SK-N-SH (cell line): Measurements from ENCODE around the gene PROCR. TPM values are rescaled to one million over a fixed set of nuclear protein-coding genes. Genes with fewer than 3 reads are reported as not detected.
"Not testable (repeated sequence)": the region's sequence is repeated elsewhere in the genome, so short reads cannot be mapped to it uniquely, and the experiment has no call there.

Experiments used
- CTCF ChIA-PET: fragments of 300-600, 350-600 bp; formaldehyde crosslinking; extraction: SDS; loops from one replicate; lab custom pipeline; 2021; lab: Yijun Ruan, JAX
- POLR2A ChIA-PET: fragments of 350-600 bp; sonication (Branson Sonifier 250); formaldehyde crosslinking; extraction: SDS; loops from one replicate; lab custom pipeline; 2020; ENCODE audit warnings: antibody characterized with exemption, inconsistent platforms; lab: Yijun Ruan, JAX
- DNase-seq: peaks from one replicate; pipeline ENCODE4 v3.0.0; 2012
- H2AFZ ChIP-seq: fragments of 200-600 bp; sonication (generic); 2 replicates; pipeline ENCODE4 v1.8.1; 2016; ENCODE audit warnings: antibody characterized with exemption, mild to moderate bottlenecking, low read depth
- H3F3A ChIP-seq: fragments of 200-600 bp; sonication (generic); replicated peaks from 2 replicates; pipeline ENCODE3; 2016; ENCODE audit warnings: antibody characterized with exemption, mild to moderate bottlenecking; ENCODE audit not compliant: insufficient read depth
- H3K27ac ChIP-seq, 2 experiments: fragments of 200-500 bp in 1 of 2; fragments of 200-600 bp in 1 of 2; sonication (Bioruptor generic) in 1 of 2; sonication (generic), shearing (Covaris generic) in 1 of 2; 2 replicates each; pipeline versions ENCODE4 v1.5.1 to v1.6.1; 2014 to 2016; ENCODE audit warnings: low read depth in 2 of 2, inconsistent platforms in 1 of 2, low read length in 1 of 2, mild to moderate bottlenecking in 1 of 2, mixed read lengths in 1 of 2
- H3K27me3 ChIP-seq: fragments of 200-600 bp; sonication (generic), shearing (Covaris generic); 2 replicates; pipeline ENCODE4 v1.6.1; 2016; ENCODE audit warnings: mixed run types; ENCODE audit not compliant: insufficient read depth
- H3K36me3 ChIP-seq, 2 experiments: fragments of 200-500 bp in 1 of 2; fragments of 200-600 bp in 1 of 2; sonication (Bioruptor generic) in 1 of 2; sonication (generic) in 1 of 2; replicated peaks in 1 of 2; 2 replicates each; pipeline versions ENCODE3 to v1.5.1; 2014 to 2016; ENCODE audit warnings: low read length in 1 of 2, mild to moderate bottlenecking in 1 of 2; ENCODE audit not compliant: insufficient read depth in 2 of 2, control insufficient read depth in 1 of 2
- H3K4me1 ChIP-seq, 2 experiments: fragments of 200-500 bp in 1 of 2; fragments of 200-600 bp in 1 of 2; sonication (Bioruptor generic) in 1 of 2; sonication (generic), shearing (Covaris generic) in 1 of 2; 2 replicates each; pipeline versions ENCODE4 v1.5.1 to v1.6.1; 2014 to 2016; ENCODE audit warnings: low read depth in 1 of 2, low read length in 1 of 2, mixed run types in 1 of 2; ENCODE audit not compliant: insufficient read depth in 2 of 2, control insufficient read depth in 1 of 2
- H3K4me2 ChIP-seq: fragments of 200-600 bp; sonication (generic), shearing (Covaris generic); 2 replicates; pipeline ENCODE4 v1.6.1; 2017; ENCODE audit warnings: mixed run types
- H3K4me3 ChIP-seq, 2 experiments: fragments of 200-500 bp in 1 of 2; fragments of 200-600 bp in 1 of 2; sonication (Bioruptor generic) in 1 of 2; sonication (generic), shearing (Covaris generic) in 1 of 2; 2 replicates each; pipeline versions ENCODE4 v1.5.1 to v1.8.1; 2014 to 2016; ENCODE audit warnings: low read depth in 2 of 2, inconsistent platforms in 1 of 2, low read length in 1 of 2, mild to moderate bottlenecking in 1 of 2, mixed read lengths in 1 of 2, moderate library complexity in 1 of 2
- H3K79me2 ChIP-seq: fragments of 200-600 bp; sonication (generic); 2 replicates; pipeline ENCODE4 v1.8.1; 2017; ENCODE audit warnings: mild to moderate bottlenecking; ENCODE audit not compliant: insufficient read depth
- H3K9ac ChIP-seq: fragments of 200-600 bp; sonication (generic); 2 replicates; pipeline ENCODE4 v1.6.1; 2017; ENCODE audit warnings: mixed run types
- H3K9me2 ChIP-seq: fragments of 200-600 bp; sonication (generic); 2 replicates; pipeline ENCODE4 v1.6.1; 2017; ENCODE audit warnings: mixed run types
- H3K9me3 ChIP-seq: fragments of 200-600 bp; sonication (generic); 2 replicates; pipeline ENCODE4 v1.6.1; 2017; ENCODE audit warnings: mixed run types, mild to moderate bottlenecking, moderate library complexity
- H4K20me1 ChIP-seq: fragments of 200-600 bp; sonication (generic); 2 replicates; pipeline ENCODE4 v1.6.1; 2017; ENCODE audit warnings: mild to moderate bottlenecking, mixed run types; ENCODE audit not compliant: insufficient read depth
- CTCF ChIP-seq: fragments of 200-600 bp; sonication (generic); IDR thresholded peaks from 2 replicates; pipeline ENCODE4 v1.6.1; 2017; ENCODE audit warnings: antibody characterized with exemption, mild to moderate bottlenecking, moderate library complexity
- EP300 ChIP-seq, 2 experiments: IDR thresholded peaks; 2 replicates each; pipeline versions ENCODE4 v1.4.0 to v1.6.1; 2012; ENCODE audit warnings: borderline replicate concordance in 1 of 2, low read depth in 1 of 2, low read length in 1 of 2
- EZH2phosphoT487 ChIP-seq: fragments of 200-600 bp; sonication (generic); IDR thresholded peaks from 2 replicates; pipeline ENCODE4 v1.6.1; 2017; ENCODE audit warnings: low read depth, mixed run types, mild to moderate bottlenecking, antibody characterized with exemption, moderate library complexity, borderline replicate concordance
- FOXJ3 ChIP-seq: sonication (generic); formaldehyde crosslinking; IDR thresholded peaks from 2 replicates; pipeline ENCODE4 v1.5.1; 2020; ENCODE audit warnings: mild to moderate bottlenecking, missing genetic modification reagents
- FOXM1 ChIP-seq: IDR thresholded peaks from 2 replicates; pipeline ENCODE4 v1.4.0; 2012; ENCODE audit warnings: low read depth, mild to moderate bottlenecking
- GATA2 ChIP-seq: sonication (generic); formaldehyde crosslinking; IDR thresholded peaks from 2 replicates; pipeline ENCODE4 v1.5.0; 2020; ENCODE audit warnings: mild to moderate bottlenecking, missing genetic modification reagents
- MEF2A ChIP-seq: IDR thresholded peaks from 2 replicates; pipeline ENCODE4 v1.4.0; 2012; ENCODE audit warnings: low read depth, borderline replicate concordance
- NRF1 ChIP-seq: IDR thresholded peaks from 2 replicates; pipeline ENCODE4 v1.6.1; 2012; ENCODE audit warnings: low read depth, mild to moderate bottlenecking, low read length
- PBX3 ChIP-seq: IDR thresholded peaks from 2 replicates; pipeline ENCODE4; 2012
- POLR2AphosphoS5 ChIP-seq: IDR thresholded peaks from 2 replicates; pipeline ENCODE4 v1.6.1; 2012; ENCODE audit warnings: low read depth, low read length
- RCOR1 ChIP-seq: fragments of 150-350 bp; IDR thresholded peaks from 2 replicates; pipeline ENCODE4 v1.6.1; 2017; ENCODE audit warnings: antibody characterized with exemption, low read length
- RXRA ChIP-seq: IDR thresholded peaks from 2 replicates; pipeline ENCODE4 v1.4.0; 2012; ENCODE audit warnings: low read depth, mild to moderate bottlenecking, borderline replicate concordance
- SMC3 ChIP-seq: IDR thresholded peaks from 2 replicates; pipeline ENCODE4 v1.6.1; 2012; ENCODE audit warnings: low read depth, low read length, improper control_type of control experiment
- TCF12 ChIP-seq: IDR thresholded peaks from 2 replicates; pipeline ENCODE4 v1.4.0; 2012
- USF1 ChIP-seq: IDR thresholded peaks from 2 replicates; pipeline ENCODE4 v1.4.0; 2012; ENCODE audit warnings: low read depth, borderline replicate concordance
- YY1 ChIP-seq: IDR thresholded peaks from 2 replicates; pipeline ENCODE4 v1.4.0; 2012; ENCODE audit warnings: low read depth, mild to moderate bottlenecking
- WGBS: methylation state at CpG from one replicate; pipeline ENCODE4 v1.1.6; 2017; ENCODE audit warnings: low lambda C conversion rate; 5-methylcytosine and 5-hydroxymethylcytosine counted together
- polyA plus RNA-seq, 3 experiments: library from polyadenylated mRNA; depleted of rRNA; stranded (reverse); fragments of >200 nt; gene quantifications; 2 replicates each; pipeline ENCODE4 v1.2.3, GENCODE V29; 2012
- TF ChIP-seq, protein P1 (sequence below): fragments of 150-350 bp; IDR thresholded peaks from 2 replicates; pipeline ENCODE4 v1.6.1; 2017; ENCODE audit warnings: antibody characterized with exemption, low read length, low read depth, borderline replicate concordance

The PROCR gene
- polyA plus RNA-seq, 1 of the 3 experiments (the other 2 are of a cell fraction) = 23.5 TPM

DNA sequence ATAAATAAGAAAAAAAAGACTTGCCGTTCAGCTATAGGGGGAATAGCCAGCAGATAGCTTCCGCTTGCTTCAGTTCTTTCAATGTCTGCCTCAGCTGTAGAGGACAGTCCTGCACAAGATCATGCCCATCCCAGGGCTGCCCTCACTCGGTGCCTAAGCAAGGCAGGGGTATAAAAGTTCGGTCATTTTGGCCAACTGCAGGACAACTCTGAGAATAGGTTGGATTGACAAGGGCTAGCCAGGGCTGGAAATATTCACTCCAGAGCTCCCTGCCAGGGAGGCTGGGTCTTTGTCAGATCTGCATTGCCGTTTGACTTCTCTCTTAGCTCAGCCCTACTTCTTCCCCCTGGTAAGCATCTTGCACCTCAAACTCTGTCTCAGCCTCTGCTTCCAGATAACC is 8.4 kb downstream of the PROCR start (continued):
- TF ChIP-seq GATA2 (CRISPR knock-in tag) = no peak

DNA sequence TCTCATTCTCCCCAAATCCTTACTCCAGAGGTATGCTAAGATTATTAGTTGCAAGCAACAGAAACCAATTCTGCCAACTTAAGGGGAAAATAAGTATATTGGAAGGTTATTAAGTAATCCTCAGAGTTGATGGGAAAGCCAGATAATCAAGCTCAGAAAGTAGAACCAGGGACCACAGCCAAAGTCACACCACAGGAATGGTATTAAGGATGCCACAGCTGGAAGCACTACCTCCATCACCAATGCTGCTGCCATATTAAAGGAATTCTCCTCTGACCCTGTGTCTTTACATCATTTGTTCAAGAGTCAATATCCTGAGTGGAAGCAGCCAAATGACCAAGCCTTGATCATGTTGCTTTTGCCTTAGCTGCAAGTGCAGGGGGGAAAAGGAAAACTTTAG is 9.9 kb downstream of the PROCR start:
- Histone ChIP-seq H3K9me3 (no peaks in the 10 kb centered on the region), H3K4me1 (no peaks in the 10 kb centered on the region), H3K79me2 (no peaks in the 10 kb centered on the region), H3F3A (peaks cover 4% of the 10 kb centered on the region), H3K27ac (no peak overlapping the region), H3K36me3 (no peaks in the 10 kb centered on the region)
- POLR2A ChIA-PET = no interaction called here
- CTCF ChIA-PET = interaction anchor here (1.2 to 2.0 kb wide), 2 partner anchors 88 to 147 kb away, joined by 3 to 5 read pairs; no protein-coding TSS in a partner anchor
- no peak for DNase-seq
- TF ChIP-seq, protein P1, sequence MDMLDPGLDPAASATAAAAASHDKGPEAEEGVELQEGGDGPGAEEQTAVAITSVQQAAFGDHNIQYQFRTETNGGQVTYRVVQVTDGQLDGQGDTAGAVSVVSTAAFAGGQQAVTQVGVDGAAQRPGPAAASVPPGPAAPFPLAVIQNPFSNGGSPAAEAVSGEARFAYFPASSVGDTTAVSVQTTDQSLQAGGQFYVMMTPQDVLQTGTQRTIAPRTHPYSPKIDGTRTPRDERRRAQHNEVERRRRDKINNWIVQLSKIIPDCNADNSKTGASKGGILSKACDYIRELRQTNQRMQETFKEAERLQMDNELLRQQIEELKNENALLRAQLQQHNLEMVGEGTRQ = no peak
- TF ChIP-seq FOXJ3 (CRISPR knock-in tag) (no peak), MEF2A (no peak), RXRA (no peak), SMC3 (no peak), TCF12 (no peak), USF1 (no peak), CTCF (no peak), NRF1 (no peak), EZH2phosphoT487 (no peak), YY1 (no peak), FOXM1 (no peak), EP300 (IDR thresholded peaks at IDR 0.05; ENCODE audit: borderline replicate concordance in 1 of 2, low read depth in 1 of 2, low read length in 1 of 2) (no peak), PBX3 (no peak), POLR2AphosphoS5 (no peak), RCOR1 (no peak)
- TF ChIP-seq, all 33 proteins: peak for 0
- H3K27me3 ChIP-seq = no peaks in the 10 kb centered on the region
- no peak overlapping the region for H3K9ac ChIP-seq
- no peaks in the 10 kb centered on the region for H3K9me2 ChIP-seq
- no peak overlapping the region for H3K4me2 ChIP-seq
- no peaks in the 10 kb centered on the region for H4K20me1 ChIP-seq
- H2AFZ ChIP-seq = no peak overlapping the region
- no peak overlapping the region for H3K4me3 ChIP-seq

- POLR2A ChIA-PET, H3K4me2 ChIP-seq, H3K9me2 ChIP-seq, H3K36me3 ChIP-seq, H2AFZ ChIP-seq, H3K27ac ChIP-seq, H4K20me1 ChIP-seq, H3F3A ChIP-seq, H3K79me2 ChIP-seq, H3K9me3 ChIP-seq, H3K4me3 ChIP-seq, H3K4me1 ChIP-seq, H3K27me3 ChIP-seq, DNase-seq, H3K9ac ChIP-seq: not testable (repeated sequence)
- 73% methylated on average over 10 of the region's 10 CpGs for WGBS
- CTCF ChIA-PET = interaction anchor here (1.6 kb wide), 1 partner anchor 42 kb away, joined by 7 read pairs; no protein-coding TSS in a partner anchor
These were observed 14.9 kb downstream of the PROCR start for GRCh38 chr20:35186691-35187289.
